ENCODE results near the gene ASXL2.

- TF ChIP-seq CTCF (IDR thresholded peaks at IDR 0.05), result no peak
- TF ChIP-seq NFYB (CRISPR knock-in tag; conservative IDR thresholded peaks at IDR 0.05; ENCODE audit: low read depth), result no peak
- no peak for TF ChIP-seq MAX (CRISPR knock-in tag; IDR thresholded peaks at IDR 0.05)
- TF ChIP-seq ATF2 (CRISPR knock-in tag; IDR thresholded peaks at IDR 0.05; ENCODE audit: borderline replicate concordance, low read depth), result no peak
- TF ChIP-seq SP1 (CRISPR knock-in tag; conservative IDR thresholded peaks at IDR 0.05), result no peak
- no peak for TF ChIP-seq TEAD4 (CRISPR knock-in tag; IDR thresholded peaks at IDR 0.05)
- TF ChIP-seq NR2C2 (CRISPR knock-in tag; IDR thresholded peaks at IDR 0.05), result no peak
- TF ChIP-seq PRRX2 (CRISPR knock-in tag; IDR thresholded peaks at IDR 0.05), result no peak
- no peak for TF ChIP-seq SMAD4 (CRISPR knock-in tag; IDR thresholded peaks at IDR 0.05)
- TF ChIP-seq PRDM15 (CRISPR knock-in tag; IDR thresholded peaks at IDR 0.05), result no peak
- no peak for TF ChIP-seq E2F4 (CRISPR knock-in tag; IDR thresholded peaks at IDR 0.05; ENCODE audit: borderline replicate concordance, low read depth)
- no peak for TF ChIP-seq GTF2I (CRISPR knock-in tag; conservative IDR thresholded peaks at IDR 0.05)
Measured at GRCh38 chr2:25701801-25702200, 176.5 kb downstream of the ASXL2 start.

Data from WTC11 (cell line).